Inferior parietal cortex (tissue), 1 donor: ENCODE data around the gene CTSL.

ENCODE experiments used
- DNase-seq: peaks from one replicate; pipeline ENCODE4 v3.0.0-alpha.2; 2016; ENCODE audit errors: extremely low spot score

CTSL gene

GRCh38 chr9:87699835-87700234, 26.1 kb upstream of the CTSL start:
- DNase-seq = no peak

- no peak for DNase-seq
Observed at GRCh38 chr9:87701491-87701890, 24.4 kb upstream of the CTSL start.

- DNase-seq = no peak
Observed at GRCh38 chr9:87701931-87702421, 23.9 kb upstream of the CTSL start.

GRCh38 chr9:87702921-87703320, 23.0 kb upstream of the CTSL start:
- DNase-seq = no peak

GRCh38 chr9:87703636-87704276, 22.2 kb upstream of the CTSL start:
- no peak for DNase-seq

- no peak for DNase-seq
Observed at GRCh38 chr9:87704342-87704741, 21.6 kb upstream of the CTSL start.

GRCh38 chr9:87706066-87706739, 19.7 kb upstream of the CTSL start:
- no peak for DNase-seq

- DNase-seq = peak; percentile 39
Observed at GRCh38 chr9:87707805-87708506, 18.0 kb upstream of the CTSL start.

GRCh38 chr9:87708546-87708945, 17.4 kb upstream of the CTSL start:
- no peak for DNase-seq

GRCh38 chr9:87708986-87709728, 16.8 kb upstream of the CTSL start:
- DNase-seq = no peak

GRCh38 chr9:87710443-87710842, 15.5 kb upstream of the CTSL start:
- no peak for DNase-seq

GRCh38 chr9:87711857-87712800, 13.8 kb upstream of the CTSL start:
- DNase-seq = no peak

GRCh38 chr9:87712801-87713277, 13.1 kb upstream of the CTSL start:
- DNase-seq = no peak

GRCh38 chr9:87713278-87713987, 12.5 kb upstream of the CTSL start:
- peak; percentile 65 for DNase-seq

- no peak for DNase-seq
Observed at GRCh38 chr9:87713988-87714330, 12.0 kb upstream of the CTSL start.

- DNase-seq = peak; percentile 56
Observed at GRCh38 chr9:87714819-87715218, 11.1 kb upstream of the CTSL start.

GRCh38 chr9:87716141-87716540, 9.8 kb upstream of the CTSL start:
- DNase-seq = no peak

- DNase-seq = no peak
Observed at GRCh38 chr9:87717456-87717855, 8.5 kb upstream of the CTSL start.

- DNase-seq = no peak
Observed at GRCh38 chr9:87718231-87718630, 7.7 kb upstream of the CTSL start.

- DNase-seq = no peak
Observed at GRCh38 chr9:87718852-87719612, 6.9 kb upstream of the CTSL start.
